GM21528 (cell line): ENCODE measurements around the gene PGM5.
A peak's percentile ranks its signal among the peaks of the same experiment; 100 is the strongest.

Experiments used
- ATAC-seq: cut with Tn5 transposase; IDR thresholded peaks from one replicate; pipeline ENCODE4 v1.9.1; 2021; ENCODE audit warnings: mild to moderate bottlenecking, moderate library complexity; ENCODE audit not compliant: unreplicated experiment, low FRiP score

PGM5 gene

DNA sequence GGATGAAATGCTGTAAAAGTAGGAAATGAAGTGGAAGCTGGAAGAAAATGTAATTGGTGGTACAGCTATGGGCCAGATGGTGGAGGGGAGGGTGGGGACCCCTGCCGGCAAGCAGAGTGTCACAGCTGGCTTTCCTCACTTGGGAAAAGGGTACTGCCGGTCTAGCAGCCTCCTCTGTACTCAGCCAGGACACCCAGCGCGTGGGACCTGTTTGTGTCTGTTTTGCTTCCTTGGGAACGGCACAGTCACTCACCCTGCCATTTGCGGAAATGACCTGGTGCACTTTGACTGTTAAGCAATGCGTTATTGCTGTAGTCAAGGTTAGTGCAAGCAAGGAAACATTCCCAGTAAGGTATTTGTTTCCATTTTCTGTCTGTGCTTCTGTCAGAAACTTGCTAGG lies 174.2 kb downstream of the PGM5 start:
- no peak for ATAC-seq

DNA sequence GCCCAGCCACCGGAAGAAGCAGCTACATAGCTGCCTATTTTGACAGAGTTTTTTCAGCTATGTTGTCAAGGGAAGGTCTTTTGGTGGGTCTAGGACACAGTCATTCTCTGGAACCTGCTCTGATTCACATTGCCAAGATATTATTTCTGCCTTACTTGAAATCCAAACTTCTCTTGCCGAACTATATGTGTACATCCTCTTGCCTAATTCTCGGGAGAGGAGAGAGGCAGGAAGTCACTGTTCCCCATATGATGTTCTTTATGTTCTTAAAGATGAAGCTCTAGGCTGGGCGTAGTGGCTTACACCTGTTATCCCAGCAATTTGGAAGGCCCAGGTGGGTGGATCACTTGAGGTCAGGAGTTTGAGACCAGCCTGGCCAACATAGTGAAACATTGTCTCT lies 175.7 kb downstream of the PGM5 start:
- no peak for ATAC-seq

DNA sequence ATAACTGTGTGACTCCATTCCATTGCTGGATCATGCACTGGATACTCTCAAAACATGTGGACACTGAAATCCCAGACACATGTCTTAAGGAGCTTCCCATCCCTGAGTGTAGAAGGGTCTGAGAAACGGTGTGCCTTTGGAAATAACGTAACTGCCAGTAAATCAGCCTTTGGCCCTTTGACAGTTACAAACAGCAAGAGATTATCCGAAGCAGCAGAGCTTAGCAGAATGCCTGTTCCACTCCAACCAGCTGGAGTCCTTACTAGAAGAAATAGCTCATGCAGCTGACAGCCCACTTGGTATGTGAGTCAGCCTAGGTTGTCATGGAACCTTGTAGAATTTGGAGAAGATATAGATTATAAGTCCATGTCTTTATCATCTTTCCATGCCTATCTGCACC lies 177.3 kb downstream of the PGM5 start:
- no peak for ATAC-seq

DNA sequence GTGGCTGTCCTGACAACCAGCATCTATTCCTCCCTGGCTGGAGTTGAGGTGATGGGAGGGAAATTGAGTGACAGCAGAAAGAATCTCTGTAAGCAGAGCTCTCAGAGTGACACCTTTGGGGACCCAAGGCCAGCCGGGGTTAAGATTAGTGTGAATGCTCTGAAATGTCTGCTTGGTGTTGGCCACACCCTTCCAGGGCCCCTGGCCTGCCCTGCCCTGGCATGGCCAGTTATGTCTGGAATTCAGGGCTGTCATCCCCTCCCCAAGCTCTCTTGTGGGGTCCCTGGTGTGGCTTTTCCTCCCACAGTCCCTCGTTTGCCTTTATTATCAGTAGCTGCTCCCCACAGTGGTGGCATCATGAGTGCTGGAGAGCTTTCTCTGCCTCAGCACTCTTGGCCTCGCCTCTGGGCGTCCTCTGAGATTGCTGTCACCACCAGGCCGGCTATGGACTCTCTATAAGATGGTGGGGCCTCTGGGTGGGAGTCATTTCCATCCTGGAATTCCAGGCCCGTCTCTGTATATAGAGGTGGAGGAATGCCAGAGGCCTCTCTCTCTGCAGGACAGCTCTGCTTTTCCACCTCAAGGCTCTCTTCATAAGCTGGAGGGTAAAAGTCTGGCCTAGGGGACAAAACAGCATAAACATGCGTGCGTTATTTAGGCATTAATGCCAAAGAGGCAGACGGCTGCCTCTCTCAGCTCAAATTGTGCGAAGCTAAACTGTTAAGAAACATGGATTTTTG lies 180.6 kb downstream of the PGM5 start:
- ATAC-seq: no peak

DNA sequence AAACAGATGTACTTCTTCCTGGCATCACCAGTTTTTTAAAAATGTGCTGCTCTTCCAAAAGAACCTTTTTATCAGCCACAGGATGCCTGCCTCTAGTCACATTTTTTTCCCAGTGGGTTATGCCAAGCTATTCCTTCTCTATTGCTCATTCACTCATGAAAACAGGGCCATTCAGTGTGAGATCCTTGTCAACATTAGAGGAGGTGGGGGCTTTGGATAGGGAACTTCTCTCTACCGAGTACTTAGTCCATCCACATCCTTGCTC lies 181.1 kb downstream of the PGM5 start:
- ATAC-seq: no peak

DNA sequence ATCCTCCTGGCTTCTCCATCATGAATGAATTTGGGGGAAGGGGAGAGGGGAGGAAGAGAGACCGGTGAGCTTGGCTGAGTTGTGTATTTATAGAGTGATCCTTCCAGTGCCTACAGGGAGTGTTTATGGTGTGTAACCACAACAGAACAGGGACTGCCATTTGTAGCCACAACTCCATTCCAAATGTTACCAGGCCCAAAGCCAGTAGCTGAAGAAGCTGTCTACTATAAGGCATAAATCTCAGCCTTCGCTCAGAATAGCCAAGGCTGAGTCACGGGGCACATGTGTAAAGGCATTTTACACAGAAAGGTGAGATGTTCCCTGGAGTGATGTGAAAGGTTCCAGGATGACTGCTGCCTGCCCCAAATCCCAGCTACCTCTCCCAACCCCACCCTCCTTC lies 181.8 kb downstream of the PGM5 start:
- no peak for ATAC-seq

DNA sequence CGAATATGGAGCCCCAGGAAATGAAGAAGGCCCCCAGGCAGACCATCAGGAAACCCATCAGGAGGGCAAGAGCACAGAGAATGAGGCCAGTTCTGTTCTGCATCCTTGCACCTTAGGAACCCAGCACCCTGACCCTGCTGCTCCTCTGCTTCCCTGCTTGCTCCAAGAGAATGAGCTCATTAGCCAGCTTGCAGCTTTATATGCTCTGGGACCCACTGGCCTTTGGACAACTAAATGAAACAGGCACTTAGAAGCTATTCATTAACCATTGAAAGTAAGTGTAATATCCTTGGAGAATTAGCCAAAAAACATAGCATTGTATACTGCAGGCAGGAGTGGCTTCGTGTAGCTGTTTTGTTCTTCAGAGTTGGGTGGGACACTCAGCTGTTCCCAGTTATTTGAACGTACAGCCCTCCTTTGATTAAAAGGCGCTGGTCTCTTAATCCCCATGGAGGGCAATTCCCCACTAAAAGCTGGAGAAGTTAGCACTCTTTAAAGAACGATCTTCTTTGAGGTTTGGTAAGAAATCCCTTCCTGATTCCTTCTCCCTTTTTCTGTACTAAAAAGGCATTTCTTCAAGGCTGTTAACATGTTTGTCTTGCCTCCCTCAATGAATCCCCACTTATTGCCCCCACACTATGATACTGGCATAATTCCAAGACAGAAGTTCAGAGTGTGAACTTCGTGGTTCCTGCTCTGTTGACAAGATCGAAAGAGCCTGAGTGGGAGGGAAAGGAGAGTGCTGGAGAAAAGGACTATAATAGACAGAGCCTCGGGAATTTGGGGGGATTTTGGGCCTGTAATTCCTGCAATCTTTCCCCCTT lies 184.5 kb downstream of the PGM5 start, which contains the start of gene TMEM252:
Gene TMEM252 (minus strand): TSS at position 172 of the 824 bp plus-strand sequence. CDS start 69 bp downstream, at position 103.
- no peak for ATAC-seq

DNA sequence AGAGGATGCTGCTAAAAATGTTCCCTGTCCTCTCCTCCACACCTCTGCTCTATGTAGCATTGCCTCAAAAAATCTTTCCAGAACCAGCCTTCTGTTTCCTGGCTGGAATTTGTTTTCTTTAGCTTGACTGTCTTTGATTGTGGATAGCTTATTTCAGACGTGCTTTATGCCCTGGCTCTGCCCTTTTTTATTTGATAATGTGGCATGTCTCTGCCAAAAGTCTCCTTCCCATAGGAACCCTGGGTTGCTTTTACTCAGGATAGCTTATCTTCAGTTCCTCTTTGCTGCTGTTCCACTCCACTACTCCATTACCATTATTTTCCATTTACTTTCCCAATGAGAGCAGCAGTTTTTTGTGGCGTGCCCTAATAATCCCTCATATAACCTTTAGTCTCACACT lies 185.2 kb downstream of the PGM5 start:
- ATAC-seq: no peak

DNA sequence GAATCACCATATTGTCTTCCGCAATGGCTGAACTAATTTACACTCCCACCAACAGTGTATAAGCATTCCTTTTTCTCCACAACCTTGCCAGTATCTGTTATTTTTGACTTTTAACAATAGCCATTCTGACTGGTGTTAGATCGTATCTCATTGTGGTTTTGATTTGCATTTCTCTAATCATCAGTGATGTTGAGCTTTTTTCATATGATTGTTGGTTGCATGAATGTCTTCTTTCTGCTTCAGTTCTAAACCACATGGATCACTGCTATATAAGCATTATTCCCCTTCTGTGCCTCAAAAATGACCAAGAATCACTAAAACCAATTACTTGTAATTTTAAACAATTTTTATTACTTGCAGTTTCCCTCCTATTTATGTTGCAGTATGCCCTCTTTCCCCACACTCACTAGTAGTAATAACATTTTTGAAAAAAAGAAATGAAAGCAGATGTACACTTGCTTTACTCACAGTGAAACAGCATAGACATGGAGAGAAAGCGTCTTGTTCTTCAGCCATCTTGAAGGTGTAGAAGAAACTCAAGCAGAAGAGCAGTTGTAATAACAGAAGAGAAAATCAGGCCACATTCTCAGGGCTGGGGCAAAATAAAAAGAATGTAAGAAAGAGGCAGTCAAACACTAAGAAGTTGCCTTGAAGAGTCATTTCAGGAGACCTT lies 188.8 kb downstream of the PGM5 start:
- peak; percentile 40 for ATAC-seq

DNA sequence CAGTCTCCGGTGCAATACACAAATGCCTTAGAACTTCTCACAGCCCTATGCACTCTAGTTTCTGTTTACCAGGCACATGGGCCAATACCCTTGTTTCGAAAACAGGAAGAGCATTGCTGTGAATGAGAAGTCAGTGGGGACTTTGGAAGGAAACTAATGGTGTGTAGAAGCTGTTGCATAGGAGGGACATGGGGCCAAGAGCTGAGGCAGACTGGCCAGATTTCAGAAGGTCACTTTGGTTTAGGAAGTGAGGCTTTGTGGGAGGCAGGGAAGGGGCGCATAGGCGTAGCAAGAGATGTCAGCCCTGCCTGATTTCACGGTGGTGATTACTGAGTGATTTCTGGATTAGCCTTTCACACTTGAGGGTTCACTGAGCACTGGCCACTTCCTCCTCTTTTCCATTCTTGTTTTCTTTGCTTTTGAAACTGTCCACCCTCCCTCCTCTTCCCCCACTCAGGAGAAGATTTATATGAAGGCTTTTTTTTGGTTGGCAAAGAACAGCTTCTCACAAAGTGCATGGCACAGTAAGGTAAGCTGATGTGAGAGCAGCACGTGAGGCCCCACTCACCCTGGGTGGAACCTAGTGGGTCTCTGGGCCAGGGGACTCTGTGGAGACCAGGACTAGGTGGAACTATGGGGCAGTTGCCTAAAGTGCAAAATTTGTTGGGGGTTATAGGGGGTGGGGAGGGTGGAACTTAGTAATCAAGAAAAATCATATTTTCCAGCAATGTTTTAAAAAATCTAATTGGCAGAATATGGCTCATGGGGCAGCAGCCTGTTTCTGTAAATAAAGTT lies 190.4 kb downstream of the PGM5 start:
- peak; percentile 80 for ATAC-seq

DNA sequence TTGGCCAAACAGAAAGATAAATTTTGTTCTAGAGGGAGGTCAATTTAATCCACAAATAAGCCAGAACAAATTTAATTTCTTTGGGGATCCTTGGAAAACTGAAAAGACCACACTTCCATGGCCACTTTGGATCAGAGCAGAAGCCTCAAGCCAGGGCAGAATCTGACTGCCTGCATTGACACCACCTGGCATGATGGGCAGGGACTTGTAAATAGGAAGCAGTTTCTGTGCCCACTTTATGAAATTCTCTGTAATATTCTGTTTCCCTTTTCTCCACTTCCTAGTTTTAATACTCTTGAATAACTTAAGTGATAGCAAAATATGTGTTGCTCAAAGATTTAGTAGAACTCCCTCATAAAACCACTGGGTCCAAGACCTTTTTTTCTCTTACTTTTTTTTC lies 191.0 kb downstream of the PGM5 start:
- no peak for ATAC-seq

DNA sequence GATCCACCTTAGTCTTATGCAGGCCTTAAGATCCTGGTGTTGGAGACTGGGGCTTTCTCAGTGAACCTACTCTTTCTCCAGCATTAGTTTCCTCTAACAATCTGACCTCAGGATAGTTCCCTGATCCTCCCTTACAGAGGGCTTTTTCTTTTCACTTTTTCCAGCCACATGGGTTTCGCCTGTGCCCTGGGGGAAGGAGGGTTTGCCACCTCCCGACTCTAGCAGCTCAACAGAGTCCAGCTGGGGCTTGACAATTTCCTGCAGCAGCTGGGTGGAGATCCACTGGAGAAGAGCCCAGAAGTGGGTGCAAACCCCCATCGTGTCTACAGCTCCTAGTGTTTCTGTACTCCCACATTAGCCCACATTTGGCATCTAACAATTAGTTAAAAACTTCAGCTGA lies 191.8 kb downstream of the PGM5 start:
- ATAC-seq: no peak

DNA sequence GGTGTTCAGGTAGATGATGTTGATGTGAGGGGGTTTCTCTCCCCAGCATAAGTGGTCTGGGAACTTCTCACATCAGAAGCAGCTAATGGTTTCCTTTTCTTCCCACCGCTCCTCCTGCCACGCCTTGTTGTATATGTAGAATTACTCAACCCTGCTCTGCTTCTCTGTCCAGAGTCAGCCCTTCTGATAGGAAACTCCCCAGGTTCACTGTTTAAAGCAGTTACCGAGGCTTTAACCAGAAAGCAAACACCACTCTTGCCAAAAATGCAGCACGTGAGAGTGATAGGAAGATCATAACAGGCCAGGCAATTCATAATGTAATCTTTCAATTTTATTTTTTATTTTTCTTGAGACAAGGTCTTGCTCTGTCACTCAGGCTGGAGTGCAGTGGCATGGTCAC lies 194.8 kb downstream of the PGM5 start:
- no peak for ATAC-seq

DNA sequence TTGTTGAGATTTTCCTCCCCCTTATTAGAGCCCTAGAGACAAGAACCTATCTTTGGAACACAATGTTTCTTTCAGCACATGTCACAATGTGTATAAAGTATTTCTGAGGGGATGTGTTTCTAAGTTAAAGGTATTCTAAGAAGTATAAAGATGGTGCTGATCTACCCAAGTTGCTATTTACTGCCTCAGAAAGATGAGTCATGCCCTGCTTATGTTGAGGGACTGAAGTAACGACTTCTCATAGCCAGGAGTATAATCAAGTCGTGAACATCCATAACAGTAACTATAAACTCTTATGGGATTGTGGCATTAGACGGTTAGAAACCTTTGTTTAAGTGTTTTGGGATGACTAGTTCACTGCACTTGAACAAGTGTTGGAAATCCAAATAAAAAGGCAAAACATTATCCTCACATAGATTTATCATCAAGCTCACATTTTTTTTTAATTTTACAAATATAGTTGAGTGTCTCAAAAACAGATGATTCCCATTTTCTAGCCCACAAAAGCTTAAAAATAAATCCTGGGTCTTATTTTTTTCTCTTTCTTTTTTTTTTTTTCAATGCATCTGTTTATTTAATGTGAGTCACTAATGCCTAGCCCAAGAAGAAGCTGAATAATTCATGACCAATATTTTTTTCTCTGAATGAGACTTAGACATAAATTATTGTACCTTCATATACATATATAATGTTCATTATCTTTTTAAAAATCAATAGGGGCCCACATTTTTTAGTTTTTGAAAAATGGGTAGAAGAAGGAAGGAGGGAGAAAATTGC lies 196.5 kb downstream of the PGM5 start:
- ATAC-seq: no peak

DNA sequence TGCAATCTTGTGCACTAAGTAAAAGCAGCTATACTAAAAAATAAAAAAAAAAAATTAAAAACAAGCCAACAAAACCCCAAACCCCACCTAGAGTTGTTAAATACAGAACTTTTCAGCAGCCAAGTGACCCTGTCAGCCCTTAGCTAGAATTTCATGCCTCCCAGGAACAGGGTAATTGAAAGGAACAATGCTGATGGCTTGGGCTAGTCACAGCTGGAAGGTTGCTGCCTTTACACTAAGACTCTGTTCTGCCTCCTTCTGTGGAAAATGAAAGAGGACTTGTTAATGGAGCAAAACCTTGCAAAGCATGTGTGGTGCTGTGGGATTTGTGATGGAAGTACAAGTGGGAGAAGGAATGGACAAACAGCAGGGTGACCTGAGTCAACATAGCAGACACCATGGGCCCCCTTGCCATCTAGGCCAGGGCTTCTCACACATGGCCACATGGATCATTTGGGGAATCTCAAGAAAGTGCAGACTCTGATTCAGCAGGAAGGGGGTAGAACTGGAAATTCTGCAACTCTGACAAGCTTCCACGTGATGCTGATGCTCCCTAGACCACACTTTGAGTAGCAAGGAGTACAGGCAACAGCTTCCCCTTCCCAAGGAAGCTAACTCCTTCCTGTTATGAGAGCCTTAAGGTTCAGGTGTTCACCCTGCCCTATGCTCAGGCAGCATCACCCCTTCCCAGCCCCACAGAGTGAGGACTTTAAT lies 199.2 kb downstream of the PGM5 start:
- ATAC-seq: no peak

DNA sequence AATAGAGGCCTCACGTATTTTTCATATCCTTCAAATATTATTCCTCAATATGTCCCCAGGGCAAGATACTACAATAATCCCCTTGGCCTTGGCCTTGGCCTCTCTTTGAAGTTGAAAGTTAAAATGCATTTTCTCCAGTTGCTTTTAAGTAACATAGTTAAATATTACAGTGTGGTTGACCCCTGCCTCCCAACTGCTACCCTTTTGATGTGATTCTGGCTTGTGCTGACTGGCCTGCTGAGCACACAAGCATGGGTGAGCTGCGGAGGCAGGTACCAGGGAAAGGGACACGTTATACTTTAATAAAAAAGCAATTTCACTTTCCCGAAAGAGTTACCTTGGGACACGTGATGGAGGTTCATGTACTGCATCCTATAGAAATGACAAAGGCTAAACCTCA lies 202.1 kb downstream of the PGM5 start:
- no peak for ATAC-seq

DNA sequence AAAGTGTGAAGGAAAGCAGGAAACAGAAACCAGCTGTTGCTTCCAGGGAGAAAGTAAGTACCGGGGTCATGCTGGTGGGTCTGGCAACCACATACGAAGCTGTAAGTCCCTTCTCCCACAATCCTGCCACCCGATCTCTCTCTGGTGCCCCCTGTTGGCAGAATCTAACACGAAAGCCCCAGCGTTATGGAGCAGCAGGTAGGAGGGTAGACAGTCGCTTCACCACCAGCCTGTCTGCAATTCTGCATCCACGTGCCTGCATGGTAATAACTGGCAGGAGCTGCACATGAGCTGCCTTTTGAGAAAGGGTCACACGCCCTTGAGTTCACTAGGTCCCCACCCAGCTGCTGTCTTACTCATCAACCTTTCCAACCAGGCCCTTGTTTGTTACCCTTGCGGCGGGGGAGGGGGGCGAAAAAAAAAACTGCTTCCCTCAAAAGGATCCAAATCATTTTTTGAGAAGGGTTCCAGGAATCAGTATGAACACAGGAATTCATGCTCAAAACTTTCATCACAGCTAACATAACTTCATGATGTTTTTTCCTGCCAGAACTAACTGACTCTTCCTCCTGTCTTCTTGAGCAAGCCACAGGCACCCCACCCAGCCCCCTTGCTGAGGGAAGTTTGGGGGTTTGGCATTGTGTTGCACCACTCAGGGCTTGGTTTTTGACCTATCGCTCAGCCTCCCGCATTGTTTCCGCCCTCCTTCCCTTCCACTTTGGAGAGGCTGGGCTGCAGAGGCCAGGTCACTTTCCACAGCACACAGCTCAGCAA lies 203.8 kb downstream of the PGM5 start:
- ATAC-seq: no peak

DNA sequence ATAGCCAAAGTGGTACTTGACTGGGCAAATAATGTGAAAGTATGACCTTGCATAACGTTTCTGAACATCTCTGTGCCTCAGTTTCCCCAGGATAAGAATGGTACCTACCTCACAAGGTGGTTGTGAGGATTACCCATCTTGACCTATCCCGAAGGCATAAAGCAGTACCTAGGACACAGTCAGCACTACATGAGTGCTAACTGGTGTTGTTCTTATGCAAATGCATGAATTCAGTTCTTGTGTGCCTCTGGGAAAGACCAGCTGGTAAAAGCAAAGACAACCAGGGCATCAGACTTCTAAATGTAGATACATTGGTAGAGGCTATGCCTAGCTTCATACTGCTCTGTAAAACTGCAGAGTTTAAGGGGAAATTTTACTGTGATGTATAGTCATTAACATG lies 206.1 kb downstream of the PGM5 start:
- no peak for ATAC-seq

DNA sequence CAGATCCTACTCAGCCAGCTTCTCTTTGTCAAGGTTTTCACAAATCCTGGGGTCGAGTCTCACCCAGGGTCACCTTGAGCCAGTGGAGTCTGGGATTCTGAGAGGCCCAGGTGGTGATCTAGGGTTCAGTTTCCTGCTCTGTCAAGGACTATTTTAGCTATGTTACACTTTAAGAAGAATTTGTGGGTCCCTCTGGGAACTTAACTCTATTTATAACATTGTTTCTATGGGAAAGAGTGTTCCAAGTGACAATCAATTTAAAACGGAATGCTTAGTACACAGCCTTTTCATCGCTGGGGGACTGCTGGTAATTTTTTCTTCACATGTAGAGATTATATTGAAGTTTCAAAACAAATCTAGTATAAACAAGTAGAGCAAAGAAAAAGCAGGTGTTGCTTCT lies 211.2 kb downstream of the PGM5 start:
- ATAC-seq: no peak
